ENCODE measurements around the gene KIF1C.

DNA sequence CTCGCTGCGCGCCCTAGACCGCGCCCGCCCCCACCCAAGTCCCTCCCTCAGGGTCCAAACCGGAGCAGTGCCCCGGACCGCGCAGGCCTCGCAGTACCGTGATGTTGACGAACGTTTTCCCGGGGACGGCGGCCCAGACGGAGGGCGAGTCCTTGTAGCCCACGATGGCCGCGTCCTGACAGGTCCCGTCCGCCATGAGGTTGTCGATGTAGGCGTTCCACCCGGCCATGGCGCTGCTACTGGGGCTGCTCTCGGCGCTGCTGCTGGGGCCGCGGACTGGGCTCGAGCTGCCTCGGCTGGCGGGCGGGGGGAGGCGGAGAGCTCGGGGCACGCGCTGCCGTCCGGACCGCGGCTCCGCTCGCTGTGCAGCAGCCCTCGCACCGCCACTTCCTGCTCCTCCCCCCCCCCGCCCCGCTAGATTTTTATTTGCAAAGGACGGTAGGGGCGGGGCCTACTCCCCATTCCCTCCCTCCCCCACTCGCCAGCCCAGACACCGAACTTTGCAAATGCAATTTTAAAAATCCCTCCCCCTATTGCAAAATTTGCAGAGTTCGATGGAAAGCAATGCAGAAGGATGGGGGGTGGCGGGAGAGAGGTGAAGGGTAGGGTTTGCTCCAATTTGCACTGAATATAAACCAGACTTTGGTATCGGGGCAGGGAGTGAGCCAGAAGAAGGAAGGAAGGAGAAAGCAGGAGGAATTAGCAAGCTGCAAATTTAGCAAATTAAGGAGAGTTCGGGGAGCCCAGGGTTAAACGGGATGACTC lies 49.4 kb upstream of the KIF1C start, which contains the start of gene PFN1:
- TF ChIP-seq, protein P1, sequence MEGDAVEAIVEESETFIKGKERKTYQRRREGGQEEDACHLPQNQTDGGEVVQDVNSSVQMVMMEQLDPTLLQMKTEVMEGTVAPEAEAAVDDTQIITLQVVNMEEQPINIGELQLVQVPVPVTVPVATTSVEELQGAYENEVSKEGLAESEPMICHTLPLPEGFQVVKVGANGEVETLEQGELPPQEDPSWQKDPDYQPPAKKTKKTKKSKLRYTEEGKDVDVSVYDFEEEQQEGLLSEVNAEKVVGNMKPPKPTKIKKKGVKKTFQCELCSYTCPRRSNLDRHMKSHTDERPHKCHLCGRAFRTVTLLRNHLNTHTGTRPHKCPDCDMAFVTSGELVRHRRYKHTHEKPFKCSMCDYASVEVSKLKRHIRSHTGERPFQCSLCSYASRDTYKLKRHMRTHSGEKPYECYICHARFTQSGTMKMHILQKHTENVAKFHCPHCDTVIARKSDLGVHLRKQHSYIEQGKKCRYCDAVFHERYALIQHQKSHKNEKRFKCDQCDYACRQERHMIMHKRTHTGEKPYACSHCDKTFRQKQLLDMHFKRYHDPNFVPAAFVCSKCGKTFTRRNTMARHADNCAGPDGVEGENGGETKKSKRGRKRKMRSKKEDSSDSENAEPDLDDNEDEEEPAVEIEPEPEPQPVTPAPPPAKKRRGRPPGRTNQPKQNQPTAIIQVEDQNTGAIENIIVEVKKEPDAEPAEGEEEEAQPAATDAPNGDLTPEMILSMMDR (conservative IDR thresholded peaks at IDR 0.05), result no peak
- TF ChIP-seq ZFX (IDR thresholded peaks at IDR 0.05), result peak; percentile 51; the same call in 1 of the 2 replicates

Data from C4-2B (cell line).